ENCODE results near the gene ZNF414.

DNA sequence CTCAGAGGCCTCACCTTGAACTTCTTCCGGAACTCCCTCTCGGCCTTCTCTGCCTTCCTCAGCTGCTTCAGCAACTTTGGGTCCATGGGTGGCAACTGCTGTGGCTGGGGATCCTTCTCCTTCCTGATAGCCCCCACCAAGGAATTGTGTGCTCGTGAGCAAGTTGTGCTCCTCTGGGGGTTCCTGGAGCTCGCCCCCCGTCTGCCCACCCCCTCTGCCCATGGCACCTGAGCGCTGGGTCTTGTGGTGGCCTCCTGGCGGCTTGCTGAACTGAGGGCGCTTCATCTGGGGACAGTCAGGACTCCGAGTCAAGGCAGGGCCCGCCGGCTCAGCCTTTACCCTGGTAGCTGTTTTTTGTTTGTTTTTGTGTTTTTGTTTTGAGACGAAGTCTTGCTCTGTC lies 23.1 kb downstream of the ZNF414 start:
- TF ChIP-seq TAF1 (IDR thresholded peaks at IDR 0.05; ENCODE audit: low read depth, low read length), result no peak
- TF ChIP-seq POLR2AphosphoS5 (IDR thresholded peaks at IDR 0.05; ENCODE audit: low read depth, low read length), result no peak
- no peak for TF ChIP-seq POLR2A (IDR thresholded peaks at IDR 0.05; ENCODE audit: low read depth, low read length)
- TF ChIP-seq PAX5 (IDR thresholded peaks at IDR 0.05; ENCODE audit: insufficient read depth, low read length, severe bottlenecking), result no peak
- no peak for TF ChIP-seq SPI1 (IDR thresholded peaks at IDR 0.05; ENCODE audit: low read depth, low read length)

Data from GM12891 (cell line).